Loucy (cell line): Measurements from ENCODE around the gene CIB2.
A peak's percentile ranks its signal among the peaks of the same experiment; 100 is the strongest.

Source experiments
- H2AFZ ChIP-seq: fragments of 200-600 bp; sonication (generic); 2 replicates; pipeline ENCODE4 v1.6.0; 2016; ENCODE audit warnings: antibody characterized with exemption, mild to moderate bottlenecking, low read length, moderate library complexity
- H3F3A ChIP-seq: fragments of 200-600 bp; 2 replicates; pipeline ENCODE4 v1.6.0; 2016; ENCODE audit warnings: antibody characterized with exemption, low read depth, mild to moderate bottlenecking
- H3K27me3 ChIP-seq: fragments of 200-600 bp; sonication (generic); 2 replicates; pipeline ENCODE4 v1.6.1; 2014; ENCODE audit warnings: low read length, mild to moderate bottlenecking; ENCODE audit not compliant: insufficient read depth, poor library complexity, severe bottlenecking
- H3K36me3 ChIP-seq: fragments of 200-600 bp; sonication (generic); 2 replicates; pipeline ENCODE4 v1.6.1; 2016; ENCODE audit warnings: low read length; ENCODE audit not compliant: insufficient read depth
- H3K4me1 ChIP-seq: fragments of 200-600 bp; sonication (generic); 2 replicates; pipeline ENCODE4 v1.5.1; 2014; ENCODE audit warnings: low read length, mild to moderate bottlenecking; ENCODE audit not compliant: insufficient read depth, poor library complexity, severe bottlenecking
- H3K4me2 ChIP-seq: fragments of 200-600 bp; sonication (generic); 2 replicates; pipeline ENCODE4 v1.6.0; 2014; ENCODE audit warnings: antibody characterized with exemption, low read length, low read depth, mild to moderate bottlenecking; ENCODE audit not compliant: poor library complexity, severe bottlenecking
- H3K4me3 ChIP-seq: fragments of 200-600 bp; sonication (generic); 2 replicates; pipeline ENCODE4 v1.5.1; 2014; ENCODE audit warnings: low read length, mild to moderate bottlenecking, mixed read lengths; ENCODE audit not compliant: poor library complexity, severe bottlenecking
- H3K79me2 ChIP-seq: fragments of 200-600 bp; sonication (generic); 2 replicates; pipeline ENCODE4 v1.6.1; 2014; ENCODE audit warnings: low read length; ENCODE audit not compliant: insufficient read depth
- H3K9ac ChIP-seq: fragments of 200-600 bp; sonication (generic); 2 replicates; pipeline ENCODE4 v1.6.0; 2014; ENCODE audit warnings: mild to moderate bottlenecking, low read depth, low read length, moderate library complexity; ENCODE audit not compliant: poor library complexity, severe bottlenecking
- H3K9me2 ChIP-seq: fragments of 200-600 bp; sonication (generic); replicated peaks from 2 replicates; pipeline ENCODE4 v1.6.1; 2016; ENCODE audit warnings: low read depth, low read length, mixed read lengths
- H3K9me3 ChIP-seq: fragments of 200-600 bp; sonication (generic); 2 replicates; pipeline ENCODE4 v1.6.1; 2014; ENCODE audit warnings: mild to moderate bottlenecking, antibody characterized with exemption, low read length, low read depth; ENCODE audit not compliant: insufficient read depth
- H4K20me1 ChIP-seq: fragments of 200-600 bp; sonication (generic); 2 replicates; pipeline ENCODE4 v1.6.0; 2014; ENCODE audit warnings: antibody characterized with exemption, low read length, mild to moderate bottlenecking; ENCODE audit not compliant: insufficient read depth, poor library complexity, severe bottlenecking
- CTCF ChIP-seq: fragments of 200-600 bp; sonication (generic); conservative IDR thresholded peaks from 2 replicates; pipeline ENCODE4 v1.5.1; 2014; ENCODE audit warnings: mild to moderate bottlenecking, antibody characterized with exemption, low read length
- EZH2phosphoT487 ChIP-seq: fragments of 200-600 bp; IDR thresholded peaks from 2 replicates; pipeline ENCODE4 v1.6.1; 2018; ENCODE audit warnings: antibody characterized with exemption, mild to moderate bottlenecking, moderate library complexity, borderline replicate concordance

CIB2 gene

GRCh38 chr15:78075490-78076230 is 55.6 kb downstream of the CIB2 start:
- H3K9me3 ChIP-seq, result no peaks in the 10 kb centered on the region
- peak overlapping the region; percentile 84 for H3K4me2 ChIP-seq
- no peaks in the 10 kb centered on the region; the same call in 1 of the 2 replicates for H3F3A ChIP-seq
- H3K4me1 ChIP-seq, result peaks cover 51% of the 10 kb centered on the region
- no peaks in the 10 kb centered on the region for H3K36me3 ChIP-seq
- TF ChIP-seq CTCF (no peak), EZH2phosphoT487 (no peak)
- peaks cover 71% of the 10 kb centered on the region for H3K79me2 ChIP-seq
- no peak overlapping the region for H2AFZ ChIP-seq
- peak overlapping the region; percentile 100 for H3K4me3 ChIP-seq
- no peaks in the 10 kb centered on the region for H3K9me2 ChIP-seq
- H3K27me3 ChIP-seq, result no peaks in the 10 kb centered on the region
- H4K20me1 ChIP-seq, result peaks cover 41% of the 10 kb centered on the region
- peak overlapping the region; percentile 98 for H3K9ac ChIP-seq

- no peak overlapping the region for H2AFZ ChIP-seq
- H3K4me3 ChIP-seq, result peak overlapping the region; percentile 100
- H3F3A ChIP-seq, result no peaks in the 10 kb centered on the region; the same call in 1 of the 2 replicates
- H3K9ac ChIP-seq, result peak overlapping the region; percentile 65
- H3K4me1 ChIP-seq, result peaks cover 75% of the 10 kb centered on the region
- H3K36me3 ChIP-seq, result no peaks in the 10 kb centered on the region
- no peaks in the 10 kb centered on the region for H3K9me2 ChIP-seq
- TF ChIP-seq EZH2phosphoT487 (no peak), CTCF (no peak)
- H3K27me3 ChIP-seq, result no peaks in the 10 kb centered on the region
- H3K79me2 ChIP-seq, result peaks cover 95% of the 10 kb centered on the region
- H4K20me1 ChIP-seq, result peaks cover 47% of the 10 kb centered on the region
- H3K9me3 ChIP-seq, result no peaks in the 10 kb centered on the region
- H3K4me2 ChIP-seq, result peak overlapping the region; percentile 84
Measured at GRCh38 chr15:78073046-78073787, 58.0 kb downstream of the CIB2 start.

- TF ChIP-seq EZH2phosphoT487, result no peak
- no peak for TF ChIP-seq CTCF
- peaks cover 100% of the 10 kb centered on the region for H3K79me2 ChIP-seq
- H3K36me3 ChIP-seq, result no peaks in the 10 kb centered on the region
- H3K4me2 ChIP-seq, result peak overlapping the region; percentile 84
- H3K27me3 ChIP-seq, result no peaks in the 10 kb centered on the region
- peaks cover 56% of the 10 kb centered on the region for H4K20me1 ChIP-seq
- H3K9ac ChIP-seq, result peak overlapping the region; percentile 65
- H3F3A ChIP-seq, result no peaks in the 10 kb centered on the region; the same call in 1 of the 2 replicates
- no peak overlapping the region for H2AFZ ChIP-seq
- peak overlapping the region; percentile 100 for H3K4me3 ChIP-seq
- no peaks in the 10 kb centered on the region for H3K9me3 ChIP-seq
- no peaks in the 10 kb centered on the region for H3K9me2 ChIP-seq
- peaks cover 78% of the 10 kb centered on the region for H3K4me1 ChIP-seq
Measured at GRCh38 chr15:78072080-78072892, 59.0 kb downstream of the CIB2 start.
